Endothelial cell of umbilical vein (primary cell): ENCODE data around the gene ITPR2.

Source experiments
- CTCF ChIP-seq, 2 donors: IDR thresholded peaks; 1 replicate in 1 of 2; 2 replicates in 1 of 2; pipeline ENCODE4 v1.5.1; 2011; ENCODE audit warnings: low read length in 2 of 2, mild to moderate bottlenecking in 2 of 2, moderate library complexity in 2 of 2, control low read depth in 1 of 2, inconsistent platforms in 1 of 2, low read depth in 1 of 2; ENCODE audit not compliant: insufficient read depth in 1 of 2; ENCODE audit errors: extremely low read depth in 1 of 2
- EZH2 ChIP-seq: IDR thresholded peaks from 2 replicates; pipeline ENCODE4 v1.6.1; 2012; ENCODE audit warnings: borderline replicate concordance, low read depth, mild to moderate bottlenecking, moderate library complexity, low read length, inconsistent platforms; ENCODE audit not compliant: severe bottlenecking
- FOS ChIP-seq: IDR thresholded peaks from 2 replicates; pipeline ENCODE4 v1.6.1; 2011; ENCODE audit warnings: mild to moderate bottlenecking, low read length, moderate library complexity, borderline replicate concordance; ENCODE audit not compliant: insufficient read depth
- GATA2 ChIP-seq: IDR thresholded peaks from 2 replicates; pipeline ENCODE4 v1.7.0; 2011; ENCODE audit warnings: low read depth, mild to moderate bottlenecking, moderate library complexity, mixed read lengths, low read length; ENCODE audit not compliant: insufficient read length, insufficient read depth
- MYC ChIP-seq: IDR thresholded peaks from one replicate; pipeline ENCODE4 v1.6.1; 2011; ENCODE audit warnings: mild to moderate bottlenecking, low read depth, low read length
- POLR2A ChIP-seq: IDR thresholded peaks from 2 replicates; pipeline ENCODE4 v1.6.1; 2012; ENCODE audit warnings: low read depth, mild to moderate bottlenecking, control low read depth, low read length
- POLR2AphosphoS5 ChIP-seq: IDR thresholded peaks from 2 replicates; pipeline ENCODE4 v1.6.1; 2012; ENCODE audit warnings: low read depth, mild to moderate bottlenecking, control low read depth, low read length, moderate library complexity; ENCODE audit not compliant: insufficient read depth

DNA sequence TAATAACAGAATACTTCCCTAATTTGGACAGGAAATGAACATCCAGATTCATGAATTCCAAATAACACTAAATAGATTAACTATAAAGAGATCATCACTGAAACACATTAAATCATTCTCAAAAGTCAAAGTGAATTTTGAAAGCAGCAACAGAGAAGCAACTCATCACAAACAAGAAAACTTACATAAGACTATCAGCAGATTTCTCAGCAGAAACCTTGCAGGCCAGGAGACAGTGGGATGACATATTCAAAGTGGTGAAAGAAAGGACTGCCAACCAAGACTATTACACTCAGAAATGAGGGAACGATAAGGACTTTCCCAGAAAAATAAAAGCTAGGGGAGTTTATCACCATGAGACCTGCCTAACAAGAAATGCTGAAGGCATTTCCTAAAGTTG is 70.8 kb downstream of the ITPR2 start:
- no peak for TF ChIP-seq CTCF (IDR thresholded peaks at IDR 0.05; ENCODE audit: extremely low read depth in 1 of 2, insufficient read depth in 1 of 2, low read depth in 1 of 2, low read length in 2 of 2)
- no peak for TF ChIP-seq POLR2A
- no peak for TF ChIP-seq FOS
- TF ChIP-seq EZH2 = no peak
- no peak for TF ChIP-seq MYC
- TF ChIP-seq POLR2AphosphoS5 = no peak
- no peak for TF ChIP-seq GATA2
